MCF 10A (cell line): Measurements from ENCODE around the gene ZNF333. TPM values are rescaled to one million over a fixed set of nuclear protein-coding genes. Genes with fewer than 3 reads are reported as not detected.
A peak's percentile ranks its signal among the peaks of the same experiment; 100 is the strongest.

Source experiments
- BruUV-seq: library from RNA; stranded (reverse); fragments of 400-500 nt; replicated peaks from 2 replicates; lab custom pipeline; 2021; lab: Mats Ljungman, UMichigan
- CTCF ChIA-PET: fragments of 300-600 bp; sonication (Branson Sonifier 250); formaldehyde crosslinking; extraction: SDS; loops from one replicate; lab custom pipeline; 2021; ENCODE audit warnings: antibody characterized with exemption, inconsistent platforms; lab: Yijun Ruan, JAX
- POLR2A ChIA-PET: fragments of 300-600, 350-650 bp; sonication (Branson Sonifier 250); formaldehyde crosslinking; extraction: SDS; loops from one replicate; lab custom pipeline; 2020; ENCODE audit warnings: antibody characterized with exemption, inconsistent platforms; lab: Yijun Ruan, JAX
- DNase-seq: peaks from one replicate; pipeline ENCODE4 v3.0.0-alpha.2; 2018; ENCODE audit not compliant: unreplicated experiment
- H3K27ac Mint-ChIP-seq: one replicate; pipeline ENCODE4 v1.8.0; 2022; ENCODE audit warnings: mild to moderate bottlenecking, low read depth, mixed read lengths; ENCODE audit not compliant: unreplicated experiment
- H3K27me3 Mint-ChIP-seq: one replicate; pipeline ENCODE4 v1.8.0; 2022; ENCODE audit warnings: mixed read lengths; ENCODE audit not compliant: insufficient read depth, unreplicated experiment
- H3K36me3 Mint-ChIP-seq: one replicate; pipeline ENCODE4 v1.8.0; 2022; ENCODE audit warnings: mild to moderate bottlenecking, moderate library complexity, mixed read lengths; ENCODE audit not compliant: insufficient read depth, unreplicated experiment
- H3K4me1 Mint-ChIP-seq: one replicate; pipeline ENCODE4 v1.8.0; 2022; ENCODE audit warnings: mixed read lengths; ENCODE audit not compliant: insufficient read depth, unreplicated experiment
- H3K4me3 Mint-ChIP-seq: one replicate; pipeline ENCODE4 v1.8.0; 2022; ENCODE audit warnings: mild to moderate bottlenecking, moderate library complexity, mixed read lengths; ENCODE audit not compliant: unreplicated experiment
- H3K9me3 Mint-ChIP-seq: one replicate; pipeline ENCODE4 v1.8.0; 2022; ENCODE audit warnings: mixed read lengths; ENCODE audit not compliant: unreplicated experiment
- intact Hi-C: fragments of 100-400 bp; cut with micrococcal nuclease; formaldehyde crosslinking; loops from 2 replicates; pipeline ENCODE4 v1.14.1; 2022
- total RNA-seq: library from RNA; stranded (reverse); gene quantifications from 2 replicates; pipeline ENCODE4 v1.2.3, GENCODE V29; 2022
- TF ChIP-seq, protein P1 (sequence below): fragments of 200-600 bp; IDR thresholded peaks from one replicate; pipeline ENCODE4 v1.8.0; 2022; ENCODE audit warnings: antibody characterized with exemption, mild to moderate bottlenecking; ENCODE audit not compliant: unreplicated experiment

The ZNF333 gene
- total RNA-seq, 1 experiment from 2014 or later: 15.4 TPM

DNA sequence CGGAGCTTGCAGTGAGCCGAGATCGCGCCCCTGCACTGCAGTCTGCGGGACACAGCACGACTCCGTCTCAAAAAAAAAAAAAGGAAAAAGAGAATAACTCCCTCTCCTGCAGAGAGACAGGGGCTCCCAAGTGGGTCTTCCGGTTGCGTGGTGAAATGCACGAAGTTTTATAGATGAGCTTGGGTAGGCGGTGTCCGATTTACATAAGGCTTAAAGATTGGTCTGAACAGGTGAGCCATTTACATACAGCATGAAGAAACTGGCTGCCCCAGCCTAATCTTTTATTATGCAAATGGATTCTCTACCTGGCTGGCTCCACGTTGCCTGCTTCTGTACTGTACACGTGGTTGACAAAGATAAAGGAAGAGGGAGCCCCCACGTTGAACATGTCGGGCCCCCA is 69.0 kb downstream of the ZNF333 start:
- peak overlapping the region; percentile 20 for H3K4me3 Mint-ChIP-seq
- H3K27me3 Mint-ChIP-seq: no peaks in the 10 kb centered on the region
- peaks cover 6% of the 10 kb centered on the region for H3K4me1 Mint-ChIP-seq
- no peak overlapping the region for H3K27ac Mint-ChIP-seq
- peaks cover 6% of the 10 kb centered on the region for H3K9me3 Mint-ChIP-seq
- BruUV-seq: no TSS peak
- peaks cover 45% of the 10 kb centered on the region for H3K36me3 Mint-ChIP-seq
- intact Hi-C loops: no loop called here
- TF ChIP-seq, protein P1, sequence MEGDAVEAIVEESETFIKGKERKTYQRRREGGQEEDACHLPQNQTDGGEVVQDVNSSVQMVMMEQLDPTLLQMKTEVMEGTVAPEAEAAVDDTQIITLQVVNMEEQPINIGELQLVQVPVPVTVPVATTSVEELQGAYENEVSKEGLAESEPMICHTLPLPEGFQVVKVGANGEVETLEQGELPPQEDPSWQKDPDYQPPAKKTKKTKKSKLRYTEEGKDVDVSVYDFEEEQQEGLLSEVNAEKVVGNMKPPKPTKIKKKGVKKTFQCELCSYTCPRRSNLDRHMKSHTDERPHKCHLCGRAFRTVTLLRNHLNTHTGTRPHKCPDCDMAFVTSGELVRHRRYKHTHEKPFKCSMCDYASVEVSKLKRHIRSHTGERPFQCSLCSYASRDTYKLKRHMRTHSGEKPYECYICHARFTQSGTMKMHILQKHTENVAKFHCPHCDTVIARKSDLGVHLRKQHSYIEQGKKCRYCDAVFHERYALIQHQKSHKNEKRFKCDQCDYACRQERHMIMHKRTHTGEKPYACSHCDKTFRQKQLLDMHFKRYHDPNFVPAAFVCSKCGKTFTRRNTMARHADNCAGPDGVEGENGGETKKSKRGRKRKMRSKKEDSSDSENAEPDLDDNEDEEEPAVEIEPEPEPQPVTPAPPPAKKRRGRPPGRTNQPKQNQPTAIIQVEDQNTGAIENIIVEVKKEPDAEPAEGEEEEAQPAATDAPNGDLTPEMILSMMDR: no peak
- CTCF ChIA-PET: interaction anchor here (0.6 to 0.9 kb wide), 3 partner anchors 9 to 1539 kb away, joined by 3 to 5 read pairs (median 3); no protein-coding TSS in a partner anchor
- POLR2A ChIA-PET: no interaction called here
- peak; percentile 59 for DNase-seq

DNA sequence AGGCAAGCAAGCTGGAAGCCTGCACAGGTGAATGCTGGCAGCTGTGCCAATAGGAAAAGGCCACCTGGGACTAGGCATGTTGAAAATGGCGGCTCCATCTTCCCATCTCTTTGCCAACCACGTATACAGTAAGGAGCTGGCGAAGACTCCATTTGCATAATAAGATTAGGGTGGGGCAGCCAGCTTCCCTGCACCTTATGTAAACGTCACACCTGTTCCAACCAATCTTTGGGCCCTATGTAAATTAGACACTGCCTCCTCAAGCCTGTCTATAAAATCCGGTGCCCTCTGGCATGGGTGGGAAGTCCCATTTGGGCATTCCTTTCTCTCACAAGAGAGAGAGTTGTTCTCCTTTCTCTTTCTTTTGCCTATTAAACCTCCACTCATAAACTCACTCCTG is 71.8 kb downstream of the ZNF333 start:
- Mint-ChIP-seq H3K27ac (no peak overlapping the region), H3K4me3 (no peak overlapping the region), H3K36me3 (peaks cover 39% of the 10 kb centered on the region), H3K4me1 (peaks cover 6% of the 10 kb centered on the region), H3K9me3 (peaks cover 6% of the 10 kb centered on the region), H3K27me3 (no peaks in the 10 kb centered on the region)
- ChIA-PET POLR2A (interaction anchor here (0.7 to 0.8 kb wide), 2 partner anchors 39 to 535 kb away, joined by 3 to 5 read pairs; no protein-coding TSS in a partner anchor), CTCF (no interaction called here)
- no peak for DNase-seq
- no TSS peak for BruUV-seq
- TF ChIP-seq, protein P1: no peak
- intact Hi-C loops: no loop called here

DNA sequence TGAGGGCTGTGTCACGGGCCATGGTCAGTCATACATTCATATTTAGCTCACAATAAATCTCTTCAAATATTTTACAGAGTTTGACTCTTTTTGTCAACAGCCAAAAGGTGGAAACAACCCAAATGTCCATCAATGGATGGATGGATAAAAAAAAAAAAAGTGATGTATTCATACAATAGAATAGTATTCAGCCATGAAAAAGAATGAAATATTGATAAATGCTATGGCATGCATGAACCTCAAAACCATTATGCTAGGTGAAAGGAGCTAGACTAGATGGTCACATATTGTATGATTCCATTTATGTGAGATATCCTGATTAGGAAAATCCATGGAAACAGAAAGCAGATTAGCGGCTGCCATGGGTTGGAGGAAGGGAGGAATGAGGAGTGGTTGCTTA is 72.3 kb downstream of the ZNF333 start:
- POLR2A ChIA-PET: interaction anchor here (0.7 kb wide), 1 partner anchor 535 kb away, joined by 5 read pairs; no protein-coding TSS in a partner anchor
- no peak overlapping the region for H3K27ac Mint-ChIP-seq
- intact Hi-C loops: no loop called here

DNA sequence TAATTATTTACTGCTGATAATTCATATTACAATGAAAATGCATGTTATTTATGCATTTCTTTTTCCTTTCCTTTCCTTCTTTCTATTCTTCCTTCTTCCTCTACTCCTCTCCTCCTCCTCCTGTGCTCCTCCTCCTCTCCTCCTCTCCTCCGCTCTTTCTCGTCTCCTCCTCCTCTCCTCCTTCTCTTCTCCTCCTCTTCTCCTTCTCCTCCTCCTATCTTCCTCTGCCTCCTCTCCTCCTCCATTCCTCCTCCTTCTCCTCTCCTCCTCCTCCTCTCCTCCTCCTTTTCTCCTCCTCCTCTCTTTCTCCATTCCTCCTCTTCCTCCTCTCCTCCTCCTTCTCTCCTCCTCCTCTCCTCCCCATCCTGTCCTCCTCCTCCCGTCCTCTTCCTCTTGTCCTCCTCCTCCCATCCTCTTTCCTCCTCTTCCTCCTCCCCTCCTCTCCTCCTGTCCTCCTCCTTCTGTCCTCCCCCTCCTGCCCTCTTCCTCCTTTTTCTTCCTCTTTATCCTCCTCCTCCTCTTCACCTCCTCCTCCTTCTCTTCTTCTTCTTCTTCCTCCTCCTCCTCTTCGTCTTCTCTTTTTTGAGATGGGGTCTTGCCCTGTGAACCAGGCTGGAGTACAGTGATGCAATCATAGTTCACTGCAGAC is 73.8 kb downstream of the ZNF333 start:
- Mint-ChIP-seq H3K27me3 (no peaks in the 10 kb centered on the region), H3K27ac (no peak overlapping the region), H3K4me3 (no peak overlapping the region), H3K9me3 (peaks cover 6% of the 10 kb centered on the region), H3K36me3 (peaks cover 51% of the 10 kb centered on the region), H3K4me1 (no peaks in the 10 kb centered on the region)
- intact Hi-C loops: no loop called here
- CTCF ChIA-PET: no interaction called here
- TF ChIP-seq, protein P1: no peak
- POLR2A ChIA-PET: no interaction called here
- no peak for DNase-seq
- no TSS peak for BruUV-seq

More for the DNA sequence above, 72.3 kb downstream of the ZNF333 start:
- peaks cover 6% of the 10 kb centered on the region for H3K9me3 Mint-ChIP-seq
- no peak for DNase-seq
- TF ChIP-seq, protein P1: no peak
- CTCF ChIA-PET: no interaction called here
- peaks cover 39% of the 10 kb centered on the region for H3K36me3 Mint-ChIP-seq
- no peak overlapping the region for H3K4me3 Mint-ChIP-seq
- BruUV-seq: no TSS peak
- H3K27me3 Mint-ChIP-seq: no peaks in the 10 kb centered on the region
- H3K4me1 Mint-ChIP-seq: peaks cover 6% of the 10 kb centered on the region
